ENCODE results near the gene RNPEPL1.

Gene RNPEPL1

DNA sequence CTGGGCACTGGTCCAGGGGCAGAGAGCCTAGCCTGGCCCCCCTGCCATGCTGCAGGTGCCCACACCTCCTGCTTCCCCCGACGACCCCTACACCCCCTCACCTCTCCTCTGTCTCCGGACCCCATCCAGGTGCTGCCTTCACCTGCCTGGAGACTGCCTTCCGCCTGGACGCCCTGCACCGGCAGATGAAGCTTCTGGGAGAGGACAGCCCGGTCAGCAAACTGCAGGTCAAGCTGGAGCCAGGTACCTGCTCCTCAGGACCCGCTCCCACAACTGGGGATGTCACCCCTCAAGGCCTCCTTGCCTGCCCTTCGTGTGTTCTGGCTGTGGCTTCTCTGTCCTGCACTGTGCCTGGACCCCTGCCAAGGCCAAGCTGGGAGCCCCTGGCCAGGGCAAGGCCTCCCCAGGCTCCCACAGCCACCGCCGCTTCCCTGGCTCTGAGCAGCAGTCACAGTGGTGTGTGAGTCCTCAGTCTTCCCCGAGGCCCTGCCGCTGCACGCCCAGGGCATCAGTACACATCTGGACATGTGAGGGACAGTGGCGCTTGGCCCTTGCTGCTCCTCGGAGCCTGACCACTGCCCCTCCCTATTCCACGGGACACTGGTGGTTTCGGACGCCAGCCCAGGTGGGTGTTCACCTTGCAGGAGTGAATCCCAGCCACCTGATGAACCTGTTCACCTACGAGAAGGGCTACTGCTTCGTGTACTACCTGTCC is 6.3 kb downstream of the RNPEPL1 start:
- ChIA-PET CTCF (no interaction called here), POLR2A (interaction anchor here (1.3 kb wide), 1 partner anchor 12 kb away, joined by 3 read pairs; the partner anchor contains the start of gene CAPN10)
- TF ChIP-seq ARNT (IDR thresholded peaks at IDR 0.05) (no peak), PKNOX1 (IDR thresholded peaks at IDR 0.05) (no peak), LEF1 (IDR thresholded peaks at IDR 0.05; ENCODE audit: borderline replicate concordance) (no peak), FOXM1 (IDR thresholded peaks at IDR 0.05; ENCODE audit: borderline replicate concordance) (no peak), HDGF (IDR thresholded peaks at IDR 0.05; ENCODE audit: borderline replicate concordance) (no peak), CTBP1 (IDR thresholded peaks at IDR 0.05; ENCODE audit: borderline replicate concordance) (no peak), L3MBTL2 (conservative IDR thresholded peaks at IDR 0.05) (no peak), TARDBP (IDR thresholded peaks at IDR 0.05) (no peak), FOXK2 (IDR thresholded peaks at IDR 0.05) (no peak), SP1 (IDR thresholded peaks at IDR 0.05) (no peak), ZNF384 (IDR thresholded peaks at IDR 0.05) (no peak), SUZ12 (IDR thresholded peaks at IDR 0.05) (no peak), NFRKB (IDR thresholded peaks at IDR 0.05) (no peak), BHLHE40 (IDR thresholded peaks at IDR 0.05; ENCODE audit: borderline replicate concordance) (no peak), ELF4 (IDR thresholded peaks at IDR 0.05) (no peak), FOXA1 (IDR thresholded peaks at IDR 0.05) (no peak)
- no peak for DNase-seq (ENCODE audit: extremely low spot score)

DNA sequence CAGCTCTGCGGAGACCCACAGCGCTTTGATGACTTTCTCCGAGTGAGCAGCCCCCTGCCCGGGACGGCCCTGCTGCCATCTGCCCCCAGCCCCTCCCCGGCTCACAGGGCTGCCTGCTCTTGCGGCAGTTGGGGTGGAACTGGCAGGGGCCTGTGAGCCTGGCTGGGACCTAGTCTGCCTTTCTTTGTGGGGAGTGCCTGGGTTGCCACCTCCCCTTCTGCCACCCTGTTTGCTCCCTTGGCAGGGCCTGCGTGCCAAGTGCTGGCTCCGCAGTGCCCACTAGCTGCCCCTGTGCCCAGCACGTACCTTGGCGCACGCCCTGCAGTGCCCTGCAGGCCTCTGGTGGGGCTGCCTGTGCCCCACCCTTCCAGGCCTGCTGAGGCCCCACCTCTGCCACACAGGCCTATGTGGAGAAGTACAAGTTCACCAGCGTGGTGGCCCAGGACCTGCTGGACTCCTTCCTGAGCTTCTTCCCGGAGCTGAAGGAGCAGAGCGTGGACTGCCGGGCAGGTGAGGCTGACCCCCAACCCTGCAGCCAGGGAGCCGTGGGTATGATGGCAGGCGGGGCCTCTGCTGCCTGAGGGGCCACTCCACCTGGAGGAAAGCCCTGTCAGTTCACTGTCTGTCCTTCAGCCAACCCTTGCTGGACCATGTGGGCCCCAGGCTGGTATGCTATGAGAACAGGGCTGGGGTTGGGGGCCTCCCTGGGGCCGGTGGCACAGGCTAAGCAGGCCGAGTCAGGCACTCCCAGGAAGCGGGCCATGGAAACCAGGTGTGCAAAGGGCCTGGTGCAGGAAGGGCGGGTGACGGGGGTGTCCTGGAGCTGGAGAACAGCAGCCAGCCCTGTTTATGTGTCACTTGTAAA is 7.0 kb downstream of the RNPEPL1 start:
- CTCF ChIA-PET: no interaction called here

DNA sequence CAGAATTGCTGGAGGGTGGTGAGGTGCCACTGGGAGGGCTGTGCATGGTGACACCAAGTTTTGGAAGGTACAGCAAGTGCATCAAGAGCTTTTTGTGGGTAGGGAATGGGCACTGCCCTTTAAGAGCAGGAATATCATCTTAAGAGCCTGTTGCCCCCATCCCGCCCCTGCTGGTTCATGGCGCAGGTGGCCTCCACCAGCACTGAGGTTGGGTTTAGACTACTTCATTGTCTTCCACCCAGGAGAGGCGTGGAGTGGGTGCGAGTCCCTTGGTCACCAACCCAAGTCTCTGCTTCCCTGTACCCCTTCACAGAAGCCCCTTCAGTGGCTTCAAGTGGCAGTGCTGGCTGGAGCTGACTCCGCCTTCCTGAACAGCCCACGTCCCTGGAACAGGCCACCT is 7.8 kb downstream of the RNPEPL1 start:
- no peak for DNase-seq (ENCODE audit: extremely low spot score)
- ChIA-PET CTCF (no interaction called here), POLR2A (interaction anchor here (2.8 kb wide), 1 partner anchor 10 kb away, joined by 15 read pairs; the partner anchor contains the start of gene CAPN10)
- TF ChIP-seq PKNOX1 (IDR thresholded peaks at IDR 0.05) (no peak), FOXM1 (IDR thresholded peaks at IDR 0.05; ENCODE audit: borderline replicate concordance) (no peak), HDGF (IDR thresholded peaks at IDR 0.05; ENCODE audit: borderline replicate concordance) (no peak), TARDBP (IDR thresholded peaks at IDR 0.05) (no peak), LEF1 (IDR thresholded peaks at IDR 0.05; ENCODE audit: borderline replicate concordance) (no peak), NFRKB (IDR thresholded peaks at IDR 0.05) (no peak)

More for the DNA sequence above, 7.0 kb downstream of the RNPEPL1 start:
- POLR2A ChIA-PET: interaction anchor here (2.8 kb wide), 1 partner anchor 11 kb away, joined by 15 read pairs; the partner anchor contains the start of gene CAPN10
- no peak for TF ChIP-seq FOXM1 (IDR thresholded peaks at IDR 0.05; ENCODE audit: borderline replicate concordance)
- TF ChIP-seq ARNT (IDR thresholded peaks at IDR 0.05): no peak
- TF ChIP-seq LEF1 (IDR thresholded peaks at IDR 0.05; ENCODE audit: borderline replicate concordance): no peak
- TF ChIP-seq L3MBTL2 (conservative IDR thresholded peaks at IDR 0.05): no peak
- TF ChIP-seq FOXK2 (IDR thresholded peaks at IDR 0.05): no peak
- TF ChIP-seq ELF4 (IDR thresholded peaks at IDR 0.05): no peak
- TF ChIP-seq BHLHE40 (IDR thresholded peaks at IDR 0.05; ENCODE audit: borderline replicate concordance): no peak
- no peak for TF ChIP-seq NFRKB (IDR thresholded peaks at IDR 0.05)
- TF ChIP-seq CTBP1 (IDR thresholded peaks at IDR 0.05; ENCODE audit: borderline replicate concordance): no peak
- TF ChIP-seq SP1 (IDR thresholded peaks at IDR 0.05): no peak
- no peak for DNase-seq (ENCODE audit: extremely low spot score)

DNA sequence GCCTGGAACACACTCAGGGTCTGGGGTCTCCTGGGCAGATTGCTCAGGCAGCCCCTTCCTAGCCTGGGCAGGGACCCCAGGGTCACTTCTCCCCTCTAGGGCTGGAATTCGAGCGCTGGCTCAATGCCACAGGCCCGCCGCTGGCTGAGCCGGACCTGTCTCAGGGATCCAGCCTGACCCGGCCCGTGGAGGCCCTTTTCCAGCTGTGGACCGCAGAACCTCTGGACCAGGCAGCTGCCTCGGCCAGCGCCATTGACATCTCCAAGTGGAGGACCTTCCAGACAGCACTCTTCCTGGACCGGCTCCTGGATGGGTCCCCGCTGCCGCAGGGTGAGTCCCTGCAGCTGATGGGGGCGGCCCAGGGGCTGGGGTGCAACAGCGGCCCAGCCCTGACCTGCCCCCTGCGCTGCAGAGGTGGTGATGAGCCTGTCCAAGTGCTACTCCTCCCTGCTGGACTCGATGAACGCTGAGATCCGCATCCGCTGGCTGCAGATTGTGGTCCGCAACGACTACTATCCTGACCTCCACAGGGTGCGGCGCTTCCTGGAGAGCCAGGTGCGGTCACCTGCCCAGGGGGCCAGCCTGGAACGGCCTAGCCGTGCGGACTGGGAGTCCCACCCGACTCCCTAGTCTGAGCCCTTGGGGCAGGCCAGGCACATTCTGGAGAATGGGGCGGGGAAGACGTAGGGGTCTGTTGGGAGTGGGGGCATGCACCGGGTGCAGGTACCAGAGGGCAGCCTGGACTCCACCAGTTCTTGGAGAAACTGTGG is 8.3 kb downstream of the RNPEPL1 start:
- POLR2A ChIA-PET: interaction anchor here (2.8 kb wide), 1 partner anchor 10 kb away, joined by 15 read pairs; the partner anchor contains the start of gene CAPN10
- no peak for TF ChIP-seq NFRKB (IDR thresholded peaks at IDR 0.05)
- no peak for TF ChIP-seq SP1 (IDR thresholded peaks at IDR 0.05)
- TF ChIP-seq PKNOX1 (IDR thresholded peaks at IDR 0.05): no peak
- TF ChIP-seq LEF1 (IDR thresholded peaks at IDR 0.05; ENCODE audit: borderline replicate concordance): no peak
- TF ChIP-seq ZNF384 (IDR thresholded peaks at IDR 0.05): no peak
- TF ChIP-seq FOXM1 (IDR thresholded peaks at IDR 0.05; ENCODE audit: borderline replicate concordance): no peak
- TF ChIP-seq SUZ12 (IDR thresholded peaks at IDR 0.05): no peak
- TF ChIP-seq FOXK2 (IDR thresholded peaks at IDR 0.05): no peak
- TF ChIP-seq HDGF (IDR thresholded peaks at IDR 0.05; ENCODE audit: borderline replicate concordance): no peak
- TF ChIP-seq FOXA1 (IDR thresholded peaks at IDR 0.05): no peak
- TF ChIP-seq TARDBP (IDR thresholded peaks at IDR 0.05): no peak
- no peak for TF ChIP-seq ELF4 (IDR thresholded peaks at IDR 0.05)
- no peak for TF ChIP-seq L3MBTL2 (conservative IDR thresholded peaks at IDR 0.05)
- TF ChIP-seq CTBP1 (IDR thresholded peaks at IDR 0.05; ENCODE audit: borderline replicate concordance): no peak
- no peak for TF ChIP-seq BHLHE40 (IDR thresholded peaks at IDR 0.05; ENCODE audit: borderline replicate concordance)
- TF ChIP-seq ARNT (IDR thresholded peaks at IDR 0.05): no peak
- CTCF ChIA-PET: no interaction called here
- no peak for DNase-seq (ENCODE audit: extremely low spot score)
